ENCODE results near the gene SLC22A23. TPM values are rescaled to one million over a fixed set of nuclear protein-coding genes. Genes with fewer than 3 reads are reported as not detected.
"Not testable (repeated sequence)": the region's sequence is repeated elsewhere in the genome, so short reads cannot be mapped to it uniquely, and the experiment has no call there.

Gene SLC22A23
- total RNA-seq, 4 donors from 2014 or later, result 26.6 to 42.6 (median 37.6) TPM

DNA sequence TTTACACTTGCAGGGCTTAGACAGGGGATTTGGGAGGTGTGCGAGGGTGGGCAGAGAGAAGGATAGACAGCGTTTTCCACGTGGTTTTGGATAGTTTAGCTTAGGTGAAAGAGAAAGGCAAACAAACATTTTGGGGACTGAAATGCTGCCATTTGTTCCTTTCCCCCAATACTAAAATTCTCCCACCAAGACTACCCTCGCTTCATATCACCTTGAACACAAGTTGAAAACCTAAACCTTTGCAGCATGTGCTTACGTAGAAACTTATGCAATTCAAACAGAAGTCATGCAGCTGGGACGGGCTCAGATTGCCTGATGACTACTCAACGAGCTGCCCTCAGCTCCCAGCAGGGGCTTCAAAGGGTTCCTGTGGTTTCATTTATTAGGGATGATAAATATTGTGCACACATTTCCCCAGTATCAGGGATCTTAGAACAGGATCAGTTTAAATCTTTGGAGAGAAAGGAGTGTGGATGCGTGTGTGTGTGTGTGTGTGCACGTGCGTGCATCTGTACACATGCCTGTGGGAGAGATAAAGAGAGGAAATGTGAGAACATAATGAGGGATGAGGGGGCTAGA, 77.3 kb downstream of the SLC22A23 start:
- Histone ChIP-seq H3K27ac (peak overlapping the region in 3 of 4 donors; percentile 50 to 87 (median 61)), H3K9me3 (no peaks in the 10 kb centered on the region), H3K4me1 (peaks cover 6 to 72% (median 7%) of the 10 kb centered on the region in 3 donors), H3K36me3 (no peaks in the 10 kb centered on the region), H3K4me3 (no peak overlapping the region), H3K27me3 (no peaks in the 10 kb centered on the region)
- no peak for DNase-seq
- no peak for TF ChIP-seq POLR2A (IDR thresholded peaks at IDR 0.05)
- TF ChIP-seq, protein P1, sequence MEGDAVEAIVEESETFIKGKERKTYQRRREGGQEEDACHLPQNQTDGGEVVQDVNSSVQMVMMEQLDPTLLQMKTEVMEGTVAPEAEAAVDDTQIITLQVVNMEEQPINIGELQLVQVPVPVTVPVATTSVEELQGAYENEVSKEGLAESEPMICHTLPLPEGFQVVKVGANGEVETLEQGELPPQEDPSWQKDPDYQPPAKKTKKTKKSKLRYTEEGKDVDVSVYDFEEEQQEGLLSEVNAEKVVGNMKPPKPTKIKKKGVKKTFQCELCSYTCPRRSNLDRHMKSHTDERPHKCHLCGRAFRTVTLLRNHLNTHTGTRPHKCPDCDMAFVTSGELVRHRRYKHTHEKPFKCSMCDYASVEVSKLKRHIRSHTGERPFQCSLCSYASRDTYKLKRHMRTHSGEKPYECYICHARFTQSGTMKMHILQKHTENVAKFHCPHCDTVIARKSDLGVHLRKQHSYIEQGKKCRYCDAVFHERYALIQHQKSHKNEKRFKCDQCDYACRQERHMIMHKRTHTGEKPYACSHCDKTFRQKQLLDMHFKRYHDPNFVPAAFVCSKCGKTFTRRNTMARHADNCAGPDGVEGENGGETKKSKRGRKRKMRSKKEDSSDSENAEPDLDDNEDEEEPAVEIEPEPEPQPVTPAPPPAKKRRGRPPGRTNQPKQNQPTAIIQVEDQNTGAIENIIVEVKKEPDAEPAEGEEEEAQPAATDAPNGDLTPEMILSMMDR (IDR thresholded peaks at IDR 0.05), result no peak
- 80 to 88% methylated on average over 10 of the region's 10 CpGs for WGBS, 2 donors
- intact Hi-C loops (cut with DNase I), result no loop called here

- peak overlapping the region in 3 of 4 donors; percentile 50 to 65 (median 61) for H3K27ac ChIP-seq
- 36 to 63% methylated on average over 3 to 4 of the region's 4 CpGs for WGBS, 2 donors
- H3K36me3 ChIP-seq; DNase-seq; H3K4me3 ChIP-seq; H3K9me3 ChIP-seq; H3K27me3 ChIP-seq; intact Hi-C loops (cut with DNase I): not testable (repeated sequence)
- peaks cover 6 to 65% (median 7%) of the 10 kb centered on the region in 3 donors for H3K4me1 ChIP-seq
Observed at GRCh38 chr6:3378808-3379207, 78.0 kb downstream of the SLC22A23 start.

DNA sequence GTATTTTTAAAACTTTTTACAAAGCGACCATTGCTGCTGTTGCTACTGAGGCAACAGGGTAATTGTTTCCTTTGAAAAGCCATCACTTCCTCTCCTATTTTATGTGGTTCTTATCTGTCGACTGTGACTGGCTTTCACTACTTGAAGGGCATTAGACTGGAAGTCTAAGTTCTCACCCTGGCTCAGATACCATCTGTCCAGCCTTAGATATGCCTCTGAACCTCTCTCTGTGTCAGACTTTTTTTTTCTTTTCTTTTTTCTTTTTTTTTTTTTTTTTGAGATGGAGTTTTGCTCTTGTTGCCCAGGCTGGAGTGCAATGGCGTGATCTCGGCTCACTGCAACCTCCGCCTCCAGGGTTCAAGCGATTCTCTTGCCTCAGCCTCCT, 78.5 kb downstream of the SLC22A23 start:
- H3K36me3 ChIP-seq; intact Hi-C loops (cut with DNase I); H3K4me3 ChIP-seq; H3K9me3 ChIP-seq; H3K27me3 ChIP-seq; DNase-seq: not testable (repeated sequence)
- H3K27ac ChIP-seq, result peak overlapping the region in 3 of 4 donors; percentile 50 to 65 (median 61)
- WGBS, 2 donors, result 55 to 67% methylated on average over 4 of the region's 6 CpGs
- peaks cover 2 to 65% (median 7%) of the 10 kb centered on the region in 3 donors for H3K4me1 ChIP-seq

GRCh38 chr6:3377536-3378397, 79.1 kb downstream of the SLC22A23 start:
- intact Hi-C loops (cut with DNase I), result no loop called here
- Histone ChIP-seq H3K4me1 (peaks cover 0 to 66% (median 7%) of the 10 kb centered on the region in 3 donors), H3K27ac (peak overlapping the region; percentile 0 to 65 (median 56)), H3K9me3 (no peaks in the 10 kb centered on the region), H3K36me3 (no peaks in the 10 kb centered on the region), H3K4me3 (no peak overlapping the region), H3K27me3 (no peaks in the 10 kb centered on the region)
- 41 to 66% methylated on average over 14 to 15 of the region's 17 CpGs for WGBS, 2 donors
- no peak for TF ChIP-seq POLR2A (IDR thresholded peaks at IDR 0.05)
- TF ChIP-seq, protein P1 (IDR thresholded peaks at IDR 0.05), result no peak
- DNase-seq, result no peak

DNA sequence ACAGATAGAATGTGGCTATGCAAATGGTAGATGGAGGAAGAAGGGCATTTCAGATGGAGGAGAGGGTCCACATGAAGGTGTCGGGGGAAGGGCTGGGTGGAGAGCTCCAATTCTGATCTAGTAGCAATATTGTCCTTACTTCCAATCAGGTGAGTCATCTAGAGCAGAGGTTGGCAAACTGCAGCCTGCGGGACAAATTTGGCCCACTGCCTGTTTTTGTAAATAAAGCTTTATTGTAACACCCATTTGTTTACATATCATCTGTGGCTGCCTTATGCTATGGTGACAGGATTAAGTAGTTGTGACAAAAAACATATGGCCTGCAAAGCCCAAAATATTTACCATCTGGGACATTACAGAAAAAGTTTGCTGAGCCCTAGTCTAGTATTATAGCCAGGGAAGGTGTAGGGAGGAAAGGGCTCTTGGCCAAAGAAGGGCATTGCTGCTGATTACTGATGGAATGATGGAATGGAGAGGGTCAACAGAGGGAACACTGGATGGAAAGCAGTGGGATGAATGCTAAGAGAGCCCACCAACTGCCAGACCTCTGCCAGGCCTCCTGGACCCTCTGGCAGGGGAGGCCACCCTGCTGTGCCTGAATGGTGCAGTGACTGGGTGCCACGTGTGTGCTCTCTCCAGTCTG, 79.8 kb downstream of the SLC22A23 start:
- TF ChIP-seq POLR2A (IDR thresholded peaks at IDR 0.05), result no peak
- Histone ChIP-seq H3K9me3 (no peaks in the 10 kb centered on the region), H3K27me3 (no peaks in the 10 kb centered on the region), H3K27ac (peak overlapping the region; percentile 0 to 65 (median 56)), H3K36me3 (no peaks in the 10 kb centered on the region), H3K4me3 (no peak overlapping the region), H3K4me1 (peaks cover 0 to 66% (median 7%) of the 10 kb centered on the region in 3 donors)
- intact Hi-C loops (cut with DNase I), result no loop called here
- DNase-seq, result no peak
- WGBS, 2 donors, result 59 to 65% methylated on average over 3 of the region's 3 CpGs

- no peaks in the 10 kb centered on the region for H3K36me3 ChIP-seq
- H3K27me3 ChIP-seq, result no peaks in the 10 kb centered on the region
- 81 to 89% methylated on average over 8 of the region's 8 CpGs for WGBS, 2 donors
- no peak for DNase-seq
- intact Hi-C loops (cut with DNase I), result no loop called here
- no peaks in the 10 kb centered on the region for H3K9me3 ChIP-seq
- peaks cover 0 to 62% (median 4%) of the 10 kb centered on the region in 3 donors for H3K4me1 ChIP-seq
- TF ChIP-seq, protein P1 (IDR thresholded peaks at IDR 0.05), result no peak
- H3K27ac ChIP-seq, result no peak overlapping the region
- no peak overlapping the region for H3K4me3 ChIP-seq
Observed at GRCh38 chr6:3376064-3376463, 80.8 kb downstream of the SLC22A23 start.
